H7 (cell line): Measurements from ENCODE around the gene TMEM269. TPM values are rescaled to one million over a fixed set of nuclear protein-coding genes. Genes with fewer than 3 reads are reported as not detected.
"Not testable (repeated sequence)": the region's sequence is repeated elsewhere in the genome, so short reads cannot be mapped to it uniquely, and the experiment has no call there.

Experiments
- DNase-seq: peaks from one replicate; pipeline ENCODE4 v3.0.0; 2012
- H3K27me3 ChIP-seq: 2 replicates; pipeline ENCODE4 v1.6.0; 2011; ENCODE audit warnings: mild to moderate bottlenecking, low read length; ENCODE audit not compliant: control insufficient read depth, insufficient read depth
- H3K36me3 ChIP-seq: replicated peaks from 2 replicates; pipeline ENCODE4 v1.5.1; 2011; ENCODE audit warnings: low read length; ENCODE audit not compliant: control insufficient read depth, insufficient read depth
- H3K4me3 ChIP-seq: 2 replicates; pipeline ENCODE4 v1.5.1; 2011; ENCODE audit warnings: low read depth, mild to moderate bottlenecking, control low read depth, low read length, moderate library complexity; ENCODE audit not compliant: insufficient read depth
- total RNA-seq: library from RNA; depleted of rRNA; stranded (reverse); fragments of >200 nt; shearing (Covaris generic); gene quantifications from 2 replicates; pipeline ENCODE4 v1.2.3, GENCODE V29; 2014

The TMEM269 gene
- total RNA-seq, 1 experiment from 2014 or later, result 1.1 TPM

DNA sequence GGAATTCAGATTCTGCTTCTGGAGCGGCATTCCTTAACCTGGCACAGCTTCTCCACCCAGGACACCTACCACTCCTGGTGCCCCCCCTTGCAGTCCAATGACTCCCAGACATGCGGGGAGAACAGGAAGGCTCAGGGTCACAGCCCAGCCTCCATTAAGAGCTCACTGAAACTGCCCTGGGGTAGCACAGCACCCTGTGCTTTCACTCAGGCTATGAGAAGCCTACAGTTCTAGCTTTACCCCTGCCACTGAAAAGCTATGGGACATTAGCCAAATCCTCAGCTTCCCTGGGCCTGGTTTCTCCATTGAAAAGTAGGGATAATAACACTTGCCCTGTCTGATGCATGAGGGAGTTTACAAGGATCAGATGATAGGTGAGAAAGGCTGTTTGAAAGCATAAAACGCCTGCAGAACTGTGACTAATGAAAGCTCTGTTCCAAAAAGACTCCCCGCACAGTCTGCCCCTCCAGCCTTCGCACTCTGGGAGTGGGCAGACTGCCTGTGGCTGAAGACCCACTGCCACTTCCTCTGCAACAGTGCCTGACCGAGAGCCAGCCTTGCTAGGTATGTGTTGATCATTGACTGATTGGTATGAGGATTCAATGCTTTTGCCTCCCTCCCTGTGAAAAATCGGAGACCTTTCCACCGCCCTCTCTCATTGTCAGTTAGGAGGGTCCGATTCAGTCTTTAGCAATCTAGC, 42.0 kb upstream of the TMEM269 start:
- Histone ChIP-seq H3K36me3 (peaks cover 11% of the 10 kb centered on the region), H3K27me3 (no peaks in the 10 kb centered on the region), H3K4me3 (no peak overlapping the region)
- no peak for DNase-seq

GRCh38 chr1:42743317-42744147, 41.3 kb upstream of the TMEM269 start:
- DNase-seq, result no peak
- Histone ChIP-seq H3K36me3 (peaks cover 11% of the 10 kb centered on the region), H3K4me3 (no peak overlapping the region), H3K27me3 (no peaks in the 10 kb centered on the region)

- Histone ChIP-seq H3K36me3 (peaks cover 15% of the 10 kb centered on the region), H3K27me3 (no peaks in the 10 kb centered on the region), H3K4me3 (no peak overlapping the region)
- no peak for DNase-seq
Measured at GRCh38 chr1:42744148-42744413, 40.7 kb upstream of the TMEM269 start.

DNA sequence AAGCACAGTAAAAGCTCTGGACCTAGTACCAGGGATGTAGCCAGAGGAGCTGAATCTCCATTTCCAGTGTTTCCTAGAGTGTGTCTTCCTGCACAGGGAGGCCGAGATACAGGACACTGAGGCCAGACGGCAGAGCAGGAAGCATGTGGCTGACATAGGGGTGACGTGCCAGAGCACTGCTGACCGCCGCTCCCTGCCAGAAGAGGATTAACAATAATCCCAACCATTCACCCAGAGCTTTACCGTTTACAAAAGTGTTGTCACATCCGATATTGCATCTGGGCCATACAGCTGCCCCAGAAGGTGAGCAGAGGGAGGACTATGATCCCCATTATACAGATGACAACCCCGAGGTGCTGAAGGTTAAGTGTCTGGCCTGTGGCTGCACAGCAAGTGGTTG, 38.9 kb upstream of the TMEM269 start:
- no peak for DNase-seq
- H3K4me3 ChIP-seq, result no peak overlapping the region
- H3K27me3 ChIP-seq, result no peaks in the 10 kb centered on the region
- H3K36me3 ChIP-seq, result peaks cover 23% of the 10 kb centered on the region

DNA sequence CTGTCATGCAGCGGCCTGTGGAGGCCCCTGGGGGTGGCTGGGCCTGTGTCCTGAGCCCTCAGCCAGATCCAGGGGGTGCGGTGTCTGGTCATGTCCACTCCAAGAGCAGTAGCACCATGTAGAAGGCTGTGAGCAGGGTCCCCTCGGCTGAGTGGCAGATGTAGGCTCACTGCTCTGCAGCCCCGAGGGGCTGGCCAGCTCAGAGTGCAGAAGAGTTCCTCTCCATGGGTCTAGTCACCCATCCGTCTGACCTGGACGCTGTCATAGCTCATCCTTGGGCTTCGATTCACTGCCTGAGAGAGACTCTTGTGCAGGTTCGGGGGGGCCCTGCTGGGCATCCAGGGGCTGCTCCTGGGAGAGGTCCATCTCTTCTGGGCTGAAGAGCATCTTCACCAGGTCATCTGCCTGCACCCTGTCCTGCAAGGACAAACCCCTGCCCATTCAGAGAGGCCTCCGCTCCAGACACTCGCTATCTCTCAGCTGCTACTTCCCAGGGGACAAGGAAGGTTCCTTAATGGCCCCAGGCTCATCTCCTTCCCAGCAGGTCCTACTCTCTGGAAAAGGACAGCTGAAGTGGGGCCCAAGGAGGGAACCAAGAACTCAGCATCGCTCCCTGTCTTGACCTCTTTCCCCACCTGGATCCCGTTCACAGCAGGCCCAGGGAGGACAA, 38.2 kb upstream of the TMEM269 start:
- Histone ChIP-seq H3K27me3 (no peaks in the 10 kb centered on the region), H3K4me3 (no peak overlapping the region), H3K36me3 (peaks cover 24% of the 10 kb centered on the region)
- no peak for DNase-seq

- H3K27me3 ChIP-seq, result no peaks in the 10 kb centered on the region
- DNase-seq, result peak; percentile 87
- peaks cover 29% of the 10 kb centered on the region for H3K36me3 ChIP-seq
- no peak overlapping the region for H3K4me3 ChIP-seq
Measured at GRCh38 chr1:42747125-42747524, 37.7 kb upstream of the TMEM269 start.

DNA sequence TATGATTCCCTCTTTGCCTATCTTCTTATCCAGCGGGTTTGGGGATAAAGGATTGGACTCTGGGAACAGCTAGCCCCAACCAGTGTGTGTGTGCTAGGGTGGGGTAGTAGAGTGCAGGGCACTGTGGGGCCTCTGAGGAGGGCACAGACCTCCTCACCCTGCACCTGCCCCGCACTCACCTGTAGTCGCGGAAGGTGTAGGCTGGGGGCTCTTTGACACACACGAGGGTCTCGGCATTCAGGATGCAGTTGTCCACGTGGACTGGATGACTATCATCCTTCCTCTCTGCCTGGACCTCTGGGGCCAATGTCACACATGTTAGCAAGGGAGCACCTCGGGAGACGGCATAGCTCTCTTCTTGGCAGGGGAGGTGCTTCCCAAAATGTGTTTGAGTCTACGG, 36.8 kb upstream of the TMEM269 start:
- DNase-seq, result no peak
- H3K36me3 ChIP-seq, result peaks cover 36% of the 10 kb centered on the region
- no peak overlapping the region for H3K4me3 ChIP-seq
- no peaks in the 10 kb centered on the region for H3K27me3 ChIP-seq

DNA sequence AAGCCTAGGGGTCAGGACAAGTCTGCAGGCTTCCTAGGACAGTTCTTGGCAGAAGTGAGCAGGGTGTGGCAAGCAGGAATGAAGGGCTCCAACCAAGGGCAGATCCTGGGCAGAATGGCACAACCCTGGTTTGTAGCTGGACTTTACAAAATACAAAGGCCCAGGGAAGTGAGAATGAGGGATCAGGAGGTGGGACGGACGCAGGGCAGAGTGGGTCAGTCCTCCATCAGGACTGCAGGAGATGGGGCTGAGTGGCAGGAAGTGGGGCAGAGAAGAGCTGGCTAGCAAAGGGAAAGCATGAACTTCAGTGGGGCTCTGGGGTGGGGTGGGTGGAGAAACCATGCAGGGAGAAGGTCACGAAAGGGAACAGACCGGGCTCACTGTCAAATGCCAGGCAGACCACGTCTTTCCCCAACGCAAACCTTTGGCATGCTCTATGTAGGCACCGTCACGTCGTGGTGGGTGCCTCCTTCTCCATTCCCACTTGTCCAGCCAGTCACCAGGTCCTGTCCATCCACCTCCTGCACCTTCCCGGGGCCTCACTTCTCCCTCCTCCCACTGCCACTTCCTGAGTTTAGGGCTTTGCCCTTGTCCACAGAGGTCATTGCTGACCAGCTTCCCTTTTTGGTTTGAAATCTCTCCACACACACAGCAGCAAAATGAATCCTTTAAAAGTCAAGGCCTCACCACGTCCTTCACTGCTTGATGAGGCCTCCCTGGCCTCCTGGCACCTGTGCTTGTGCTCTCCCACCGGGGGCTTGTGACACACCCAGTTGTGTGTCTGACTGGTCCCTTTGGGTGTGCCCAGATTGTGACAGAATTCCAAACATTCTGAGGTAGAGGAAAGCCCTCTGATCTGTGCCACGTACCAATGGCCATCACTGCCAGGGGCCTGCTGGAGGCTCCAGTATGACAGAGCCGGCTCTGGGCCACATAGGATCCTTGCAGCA, 36.1 kb upstream of the TMEM269 start:
- H3K27me3 ChIP-seq, result no peaks in the 10 kb centered on the region
- no peak for DNase-seq
- no peak overlapping the region for H3K4me3 ChIP-seq
- peaks cover 38% of the 10 kb centered on the region for H3K36me3 ChIP-seq

DNA sequence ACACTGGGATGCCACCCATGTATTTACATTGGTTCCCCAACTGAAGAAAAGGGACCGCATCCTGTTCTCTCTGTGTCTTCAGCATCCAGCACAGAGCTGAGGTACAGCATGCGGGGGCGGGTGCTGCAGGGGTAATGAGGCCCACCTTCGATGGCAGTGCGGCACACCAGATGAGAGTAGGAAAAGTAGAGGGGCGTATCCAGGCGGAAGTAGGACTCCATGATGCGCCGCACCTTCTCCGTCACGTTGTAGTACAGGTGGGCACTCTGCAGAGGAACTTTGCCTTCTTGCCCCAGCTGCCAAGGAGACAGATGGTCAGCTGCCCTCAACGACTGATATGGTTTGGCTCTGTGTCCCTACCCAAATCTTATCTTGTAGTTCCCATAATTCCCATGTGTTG, 34.8 kb upstream of the TMEM269 start:
- peaks cover 47% of the 10 kb centered on the region for H3K36me3 ChIP-seq
- DNase-seq, result no peak
- H3K4me3 ChIP-seq, result no peak overlapping the region
- H3K27me3 ChIP-seq, result no peaks in the 10 kb centered on the region

- not testable (repeated sequence) for DNase-seq
- peaks cover 52% of the 10 kb centered on the region for H3K36me3 ChIP-seq
Measured at GRCh38 chr1:42751511-42752070, 33.2 kb upstream of the TMEM269 start.

DNA sequence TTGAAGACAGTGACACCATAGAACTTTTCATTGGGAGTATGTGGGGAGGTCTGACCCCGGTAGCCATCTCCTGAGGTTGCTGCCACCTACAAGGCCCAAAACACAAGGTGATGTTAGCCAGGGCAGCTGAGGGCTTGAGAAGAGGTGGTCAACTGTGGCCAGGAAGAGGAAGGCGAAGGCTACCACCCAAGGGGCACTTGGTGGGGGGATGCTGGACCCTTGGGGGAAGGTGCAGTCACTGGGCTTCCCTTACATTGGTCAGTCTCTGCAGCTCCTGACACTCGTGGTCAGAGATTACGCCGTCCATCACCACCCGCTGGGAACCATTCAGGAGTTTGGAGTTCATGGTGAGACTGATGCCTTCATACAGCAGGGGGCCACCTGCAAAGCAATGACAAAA, 32.5 kb upstream of the TMEM269 start:
- H3K36me3 ChIP-seq, result peaks cover 50% of the 10 kb centered on the region
- H3K27me3 ChIP-seq, result no peaks in the 10 kb centered on the region
- no peak overlapping the region for H3K4me3 ChIP-seq

More at GRCh38 chr1:42751511-42752070, 33.2 kb upstream of the TMEM269 start:
- H3K4me3 ChIP-seq, H3K27me3 ChIP-seq: not testable (repeated sequence)

GRCh38 chr1:42753070-42753469, 31.7 kb upstream of the TMEM269 start:
- Histone ChIP-seq H3K4me3 (no peak overlapping the region), H3K27me3 (no peaks in the 10 kb centered on the region), H3K36me3 (peaks cover 51% of the 10 kb centered on the region)
- no peak for DNase-seq

More for the DNA sequence above, 32.5 kb upstream of the TMEM269 start:
- DNase-seq, result no peak

DNA sequence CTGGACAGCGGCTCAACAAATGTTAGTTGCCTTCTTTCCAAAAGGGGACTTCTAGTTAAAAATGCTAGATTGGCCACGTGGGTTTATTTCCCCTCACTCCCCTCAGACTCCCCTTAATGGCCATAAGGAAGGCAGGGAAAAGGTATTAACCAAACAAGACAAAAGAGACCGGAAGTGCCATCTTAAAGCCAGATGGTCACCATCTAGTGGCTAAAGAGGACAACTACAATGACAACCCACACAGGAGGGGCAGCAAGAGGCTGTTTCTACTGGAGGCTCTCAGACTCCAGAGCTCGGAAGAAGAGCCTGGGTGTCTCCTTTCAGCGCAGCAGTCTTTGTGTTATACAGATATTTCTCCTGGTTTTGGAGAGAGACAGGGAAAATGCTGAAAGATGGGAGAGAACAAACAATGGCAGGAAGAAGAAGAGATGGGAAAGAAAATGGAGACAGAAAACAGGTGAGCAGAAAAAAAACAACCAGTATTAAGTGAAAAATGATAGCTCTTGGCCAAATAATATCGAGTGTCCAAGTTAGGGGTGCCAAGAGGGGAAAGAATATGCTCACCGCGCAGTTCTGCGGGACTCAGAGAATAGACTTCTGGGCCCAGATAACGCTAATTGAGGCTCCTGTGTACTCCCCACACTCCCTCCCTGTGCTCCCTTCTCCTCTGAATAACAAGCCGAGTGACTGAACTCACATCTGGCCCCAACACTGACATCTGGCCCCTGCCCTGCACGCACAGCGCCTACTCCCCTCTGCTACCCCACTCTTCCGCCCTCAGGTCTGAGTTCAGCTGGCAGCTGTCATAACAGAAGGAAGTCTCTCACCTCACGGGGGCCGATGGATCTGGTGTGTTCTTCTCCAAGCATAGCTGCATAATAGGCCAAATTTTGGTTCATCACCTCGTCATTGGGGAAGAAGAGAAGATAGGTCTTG, 27.6 kb upstream of the TMEM269 start:
- peak; percentile 80 for DNase-seq
- Histone ChIP-seq H3K4me3 (no peak overlapping the region), H3K36me3 (peaks cover 39% of the 10 kb centered on the region), H3K27me3 (no peaks in the 10 kb centered on the region)
